ENCODE data around the gene SETD6. TPM values are rescaled to one million over a fixed set of nuclear protein-coding genes. Genes with fewer than 3 reads are reported as not detected.

Gene SETD6
- total and polyA plus RNA-seq, 2 of the 8 experiments (the other 6 are each of a cell fraction or from before 2014, with no cell fraction given) = 25.3 to 40.5 TPM

DNA sequence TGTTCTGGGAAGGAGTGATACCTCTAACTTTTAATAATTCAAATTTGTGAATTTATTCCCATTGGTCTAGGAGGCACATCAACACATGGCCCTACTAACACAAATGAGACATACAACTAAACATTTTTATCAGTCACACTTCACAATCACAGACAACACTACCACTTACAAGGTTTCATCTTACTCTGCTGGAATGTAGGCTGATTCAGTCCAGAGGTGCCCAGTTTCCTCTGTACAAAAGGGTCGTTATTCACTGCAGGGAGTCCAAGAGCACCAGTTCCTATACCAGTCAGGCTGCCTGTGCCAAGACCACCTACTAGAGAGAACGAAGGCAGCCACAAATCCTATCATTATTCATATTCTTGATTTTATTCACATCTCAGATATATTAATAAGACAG, 41.4 kb downstream of the SETD6 start (continued):
- TF ChIP-seq CBX8 (IDR thresholded peaks at IDR 0.05; ENCODE audit: borderline replicate concordance, low read depth, low read length) (no peak), ASH2L (IDR thresholded peaks at IDR 0.05; ENCODE audit: low read length) (no peak), POLR2AphosphoS5 (IDR thresholded peaks at IDR 0.05; ENCODE audit: low read depth, low read length) (no peak), TCF12 (IDR thresholded peaks at IDR 0.05; ENCODE audit: low read depth, low read length) (no peak), KDM4A (IDR thresholded peaks at IDR 0.05; ENCODE audit: low read depth, low read length, severe bottlenecking) (no peak), ZNF274 (IDR thresholded peaks at IDR 0.05; ENCODE audit: borderline replicate concordance, extremely low read depth, low read length) (no peak), MAFK (IDR thresholded peaks at IDR 0.05; ENCODE audit: low read depth, low read length) (no peak)
- TF ChIP-seq, protein P1, sequence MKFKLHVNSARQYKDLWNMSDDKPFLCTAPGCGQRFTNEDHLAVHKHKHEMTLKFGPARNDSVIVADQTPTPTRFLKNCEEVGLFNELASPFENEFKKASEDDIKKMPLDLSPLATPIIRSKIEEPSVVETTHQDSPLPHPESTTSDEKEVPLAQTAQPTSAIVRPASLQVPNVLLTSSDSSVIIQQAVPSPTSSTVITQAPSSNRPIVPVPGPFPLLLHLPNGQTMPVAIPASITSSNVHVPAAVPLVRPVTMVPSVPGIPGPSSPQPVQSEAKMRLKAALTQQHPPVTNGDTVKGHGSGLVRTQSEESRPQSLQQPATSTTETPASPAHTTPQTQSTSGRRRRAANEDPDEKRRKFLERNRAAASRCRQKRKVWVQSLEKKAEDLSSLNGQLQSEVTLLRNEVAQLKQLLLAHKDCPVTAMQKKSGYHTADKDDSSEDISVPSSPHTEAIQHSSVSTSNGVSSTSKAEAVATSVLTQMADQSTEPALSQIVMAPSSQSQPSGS (IDR thresholded peaks at IDR 0.05; ENCODE audit: low read length) = no peak
